GM12891 (cell line): ENCODE data around the gene LRRC3B. TPM values are rescaled to one million over a fixed set of nuclear protein-coding genes. Genes with fewer than 3 reads are reported as not detected.
"Not testable (repeated sequence)": the region's sequence is repeated elsewhere in the genome, so short reads cannot be mapped to it uniquely, and the experiment has no call there.

ENCODE experiments used
- DNase-seq: peaks from one replicate; pipeline ENCODE4 v3.0.0; 2011; ENCODE audit warnings: low spot score; ENCODE audit not compliant: insufficient read length
- FAIRE-seq: peaks from 2 replicates; lab custom pipeline; 2011; peaks lifted over from hg19 to GRCh38; lab: Jason Lieb, UNC
- PAX5 ChIP-seq: IDR thresholded peaks from 2 replicates; pipeline ENCODE4 v1.6.1; 2011; ENCODE audit warnings: low read length, moderate library complexity, mild to moderate bottlenecking; ENCODE audit not compliant: insufficient read depth, severe bottlenecking
- POLR2A ChIP-seq: IDR thresholded peaks from 2 replicates; pipeline ENCODE4 v1.6.1; 2011; ENCODE audit warnings: low read depth, low read length, control low read depth
- POLR2AphosphoS5 ChIP-seq: IDR thresholded peaks from 2 replicates; pipeline ENCODE4 v1.6.1; 2011; ENCODE audit warnings: low read depth, low read length, control low read depth
- POU2F2 ChIP-seq: IDR thresholded peaks from 2 replicates; pipeline ENCODE4 v1.6.1; 2011; ENCODE audit warnings: low read depth, mild to moderate bottlenecking, control low read depth, low read length, moderate library complexity
- SPI1 ChIP-seq: IDR thresholded peaks from 2 replicates; pipeline ENCODE4 v1.6.1; 2011; ENCODE audit warnings: low read depth, low read length, control low read depth
- TAF1 ChIP-seq: IDR thresholded peaks from 2 replicates; pipeline ENCODE4 v1.6.1; 2011; ENCODE audit warnings: low read depth, low read length, control low read depth
- polyA plus RNA-seq: library from polyadenylated mRNA; unstranded; fragments of >200 nt; gene quantifications from one replicate; pipeline ENCODE4 v1.2.1, GENCODE V29; 2012; ENCODE audit warnings: low read depth, missing spikeins, inconsistent platforms; ENCODE audit not compliant: missing spikeins

LRRC3B gene, protein sequence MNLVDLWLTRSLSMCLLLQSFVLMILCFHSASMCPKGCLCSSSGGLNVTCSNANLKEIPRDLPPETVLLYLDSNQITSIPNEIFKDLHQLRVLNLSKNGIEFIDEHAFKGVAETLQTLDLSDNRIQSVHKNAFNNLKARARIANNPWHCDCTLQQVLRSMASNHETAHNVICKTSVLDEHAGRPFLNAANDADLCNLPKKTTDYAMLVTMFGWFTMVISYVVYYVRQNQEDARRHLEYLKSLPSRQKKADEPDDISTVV
- not detected for polyA plus RNA-seq

DNA sequence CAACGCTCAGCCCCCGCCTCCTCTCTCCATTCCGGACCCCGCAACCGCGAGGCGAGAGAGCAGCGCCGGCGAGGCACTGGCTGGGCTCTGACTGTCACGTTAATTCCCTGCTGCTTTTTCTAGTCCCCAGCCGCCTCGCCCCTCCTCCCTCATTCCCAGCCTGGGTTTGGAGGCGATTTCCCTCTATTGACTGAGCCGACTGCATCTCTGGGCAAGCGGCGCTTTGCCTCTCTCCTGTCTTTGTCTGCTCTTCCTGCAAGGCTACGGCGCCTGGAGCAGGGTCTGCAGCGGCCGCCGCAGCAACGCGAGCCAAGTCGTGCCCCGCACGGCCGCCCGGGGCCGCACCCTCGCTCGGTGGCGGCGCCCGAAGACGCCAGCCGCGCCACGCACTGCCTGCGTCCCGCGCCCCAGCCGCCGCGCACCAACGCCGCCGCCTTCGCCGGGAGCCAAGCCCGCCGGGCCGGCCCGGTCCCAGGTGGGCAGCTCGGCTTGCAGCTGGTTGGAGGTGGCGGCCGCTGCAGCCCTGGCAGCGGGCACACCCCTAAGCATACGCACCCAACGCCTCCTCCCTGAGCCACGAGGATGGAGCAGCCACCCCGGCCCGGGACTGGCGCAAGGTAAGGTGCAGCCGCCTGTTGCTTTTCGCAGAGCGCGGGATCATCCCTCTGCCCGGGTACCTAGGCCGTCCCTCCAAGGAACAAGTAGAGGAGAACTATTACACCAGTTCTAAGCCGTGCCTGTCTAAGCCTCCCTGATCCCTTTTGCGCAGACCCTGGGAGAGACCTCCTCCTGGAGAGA, at the start of gene LRRC3B:
Gene LRRC3B, plus strand, starts transcription at position 152 of the 798 bp plus-strand sequence. CDS start 86,901 bp downstream, outside the sequence.
- DNase-seq, result no peak
- no peak for TF ChIP-seq SPI1
- TF ChIP-seq TAF1, result no peak
- TF ChIP-seq POU2F2, result no peak
- no peak for TF ChIP-seq POLR2A
- TF ChIP-seq POLR2AphosphoS5, result no peak
- FAIRE-seq, result no peak

DNA sequence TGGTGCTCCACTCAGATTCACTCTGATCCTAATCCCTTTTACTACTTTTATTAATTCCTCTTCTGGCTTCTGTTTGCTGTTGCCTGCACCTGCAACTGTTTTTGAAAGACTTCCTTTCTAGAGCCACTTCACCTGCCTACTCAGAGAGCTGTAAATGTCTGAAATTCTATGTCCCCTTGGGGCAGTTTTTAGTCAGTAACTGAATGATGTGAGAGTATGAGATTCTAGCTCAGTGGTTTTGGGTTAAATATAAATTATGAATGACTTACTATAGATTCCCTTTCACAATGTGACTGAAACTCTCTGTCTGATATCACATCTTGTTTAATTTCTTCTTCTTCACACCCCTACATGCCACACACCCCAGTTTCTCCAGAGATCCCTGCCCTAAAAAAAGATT, 47.8 kb upstream of the LRRC3B start:
- TF ChIP-seq POU2F2 (no peak), POLR2A (no peak), TAF1 (no peak), SPI1 (no peak), PAX5 (no peak)
- FAIRE-seq, result no peak
- DNase-seq, result no peak

DNA sequence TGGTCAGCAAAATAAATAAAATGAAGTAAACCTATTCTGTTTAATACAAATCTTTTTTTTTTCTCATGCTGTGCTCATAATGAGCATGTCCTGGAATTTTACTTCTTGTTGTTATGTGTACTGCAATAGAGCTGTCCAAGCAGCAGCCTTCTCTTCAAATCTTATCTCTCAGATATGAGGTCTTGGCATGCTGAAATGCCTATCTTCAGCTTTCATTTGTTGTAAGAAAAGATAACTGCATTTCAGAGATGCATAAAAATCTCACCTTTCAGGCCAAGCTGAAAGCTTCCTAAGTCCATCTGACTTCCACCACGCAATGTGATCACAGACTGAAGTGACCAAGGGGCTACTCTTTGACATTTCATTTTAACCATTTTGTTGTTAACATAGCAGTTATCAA, 43.5 kb upstream of the LRRC3B start:
- DNase-seq, result no peak
- TF ChIP-seq TAF1 (no peak), PAX5 (no peak), POU2F2 (no peak), POLR2AphosphoS5 (no peak), POLR2A (no peak), SPI1 (no peak)
- FAIRE-seq, result no peak

DNA sequence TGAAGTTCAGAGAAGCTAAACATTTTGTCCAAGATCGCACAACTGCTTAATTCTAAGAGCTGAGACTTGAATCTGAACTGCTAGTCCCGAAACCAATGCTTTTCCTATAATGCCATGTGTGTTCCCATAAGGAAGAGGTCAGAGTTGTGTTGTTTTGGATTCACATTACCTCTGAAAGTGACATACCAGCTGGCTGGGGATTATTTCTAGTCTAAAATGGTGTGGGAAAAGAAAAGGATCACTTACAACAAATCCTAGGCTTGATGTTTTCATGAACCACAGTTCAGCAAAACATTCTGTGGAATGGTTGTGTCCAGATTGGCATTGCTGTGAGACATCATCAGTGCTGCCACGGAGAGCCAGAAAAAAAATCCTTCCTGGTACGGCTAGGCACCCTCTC, 35.0 kb upstream of the LRRC3B start:
- FAIRE-seq, result no peak
- DNase-seq, result no peak
- no peak for TF ChIP-seq POLR2AphosphoS5

DNA sequence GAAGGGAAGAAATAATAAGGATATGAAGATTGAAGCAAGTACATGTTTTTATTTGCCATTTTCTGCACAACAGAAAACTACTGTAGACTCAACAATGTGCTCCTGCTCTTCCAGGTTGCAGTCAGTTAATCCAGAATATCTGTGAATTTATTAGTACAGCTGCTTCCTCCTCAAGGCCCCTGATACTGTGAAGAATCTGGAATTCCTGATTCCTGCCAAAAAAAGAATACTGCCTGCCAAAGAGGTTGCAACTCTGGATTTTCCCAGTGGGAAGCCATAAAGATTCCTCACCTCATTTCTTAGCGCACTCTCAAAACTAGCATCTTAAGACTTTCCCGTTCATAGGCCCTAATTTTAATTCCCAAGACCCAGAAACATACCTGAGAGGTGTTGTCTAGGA, 33.6 kb upstream of the LRRC3B start:
- FAIRE-seq (no peak), DNase-seq (no peak)
- TF ChIP-seq PAX5, result no peak
- TF ChIP-seq SPI1, result no peak
- no peak for TF ChIP-seq TAF1
- no peak for TF ChIP-seq POU2F2
- TF ChIP-seq POLR2A, result no peak
- no peak for TF ChIP-seq POLR2AphosphoS5

DNA sequence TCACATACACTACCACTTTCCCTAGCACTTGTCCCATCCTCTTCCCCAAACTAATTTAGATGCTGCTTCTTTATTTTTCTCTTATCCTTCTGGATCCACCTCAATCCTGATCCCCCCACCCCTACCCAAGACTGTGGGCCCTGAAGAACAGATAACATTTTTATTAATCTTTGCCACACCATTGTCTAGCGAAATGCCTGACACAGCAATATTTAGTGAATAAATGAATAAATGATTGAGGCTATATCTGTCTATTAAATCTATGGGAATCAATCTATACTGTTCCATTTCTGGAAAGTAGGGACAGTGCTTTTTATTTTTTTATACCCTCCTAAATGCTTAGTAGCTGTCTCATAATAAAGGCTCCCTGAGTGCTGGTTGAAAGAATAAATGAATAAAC, 32.9 kb upstream of the LRRC3B start:
- no peak for FAIRE-seq
- TF ChIP-seq TAF1, result no peak
- TF ChIP-seq POLR2AphosphoS5, result no peak
- TF ChIP-seq PAX5, result no peak
- TF ChIP-seq POLR2A, result no peak
- TF ChIP-seq POU2F2, result no peak
- no peak for TF ChIP-seq SPI1
- no peak for DNase-seq

DNA sequence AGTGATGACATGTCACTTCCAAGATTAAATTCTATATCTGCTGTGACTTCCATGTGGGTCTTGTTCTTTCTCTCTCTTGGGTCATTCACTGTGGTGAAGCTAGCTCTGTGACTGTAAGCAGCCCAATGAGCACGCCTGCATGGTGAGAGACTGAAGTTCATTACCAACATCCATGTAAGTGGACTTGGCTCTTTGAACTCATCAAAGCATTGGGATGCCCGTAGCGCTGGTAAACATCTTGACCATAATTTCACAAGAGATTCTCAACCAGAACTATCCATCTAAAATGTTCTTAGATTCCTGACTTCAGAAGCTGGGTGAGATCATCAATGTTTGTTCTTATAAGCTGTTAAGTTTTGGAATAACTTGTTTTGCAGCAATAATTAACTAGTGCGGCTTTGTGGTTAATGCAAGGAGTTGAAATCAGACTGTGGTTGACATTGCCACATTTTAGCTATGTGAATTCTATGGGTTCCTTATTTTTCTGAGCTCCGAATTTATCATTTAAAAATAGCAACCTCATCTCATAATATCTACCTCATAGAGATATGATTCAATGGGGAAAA, 31.6 kb upstream of the LRRC3B start:
- no peak for FAIRE-seq
- TF ChIP-seq POLR2A (no peak), TAF1 (no peak), SPI1 (no peak), POLR2AphosphoS5 (no peak), PAX5 (no peak)
- no peak for DNase-seq

DNA sequence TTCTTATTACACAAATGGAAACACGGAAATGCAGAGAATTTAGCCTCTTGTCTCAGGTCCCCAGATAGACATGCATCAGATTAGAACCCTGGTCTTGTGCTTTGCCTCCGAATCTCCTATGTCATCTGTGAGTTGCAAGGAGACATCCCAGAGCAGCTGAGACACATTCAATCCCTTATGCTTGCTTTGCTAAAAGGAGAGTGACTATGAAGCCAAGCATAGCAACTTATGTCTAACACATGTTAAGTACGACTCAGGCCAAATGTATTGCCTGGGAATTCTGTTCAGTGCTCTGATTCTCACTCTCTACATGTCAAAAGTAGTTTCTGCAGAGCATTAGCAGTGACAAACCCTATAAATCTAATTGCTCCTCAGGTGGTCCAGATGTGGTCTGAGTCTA, 30.6 kb upstream of the LRRC3B start:
- FAIRE-seq (no peak), DNase-seq (no peak)
- TF ChIP-seq POU2F2, result no peak
- no peak for TF ChIP-seq PAX5
- TF ChIP-seq TAF1, result no peak
- TF ChIP-seq POLR2AphosphoS5, result no peak
- no peak for TF ChIP-seq SPI1
- TF ChIP-seq POLR2A, result no peak

DNA sequence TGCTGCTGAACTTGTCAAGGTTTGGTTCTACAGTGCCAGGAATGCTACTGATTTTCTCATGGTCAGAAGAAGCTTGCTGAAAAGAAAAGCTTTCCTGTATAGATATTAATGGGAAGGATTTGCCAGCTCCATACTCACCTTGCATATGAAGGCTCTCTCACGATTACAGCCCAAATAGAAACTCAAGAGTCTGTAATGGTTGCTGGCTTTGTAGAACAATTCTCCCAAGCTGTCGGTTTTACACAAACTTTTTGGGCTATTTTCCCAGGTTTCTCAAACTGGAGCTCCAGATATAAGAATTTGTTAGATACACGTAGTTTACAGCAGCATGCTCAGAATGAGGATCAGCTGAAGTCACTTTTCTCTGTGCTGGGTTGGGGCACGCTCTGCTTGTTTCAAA, 30.1 kb upstream of the LRRC3B start:
- DNase-seq (no peak), FAIRE-seq (no peak)

DNA sequence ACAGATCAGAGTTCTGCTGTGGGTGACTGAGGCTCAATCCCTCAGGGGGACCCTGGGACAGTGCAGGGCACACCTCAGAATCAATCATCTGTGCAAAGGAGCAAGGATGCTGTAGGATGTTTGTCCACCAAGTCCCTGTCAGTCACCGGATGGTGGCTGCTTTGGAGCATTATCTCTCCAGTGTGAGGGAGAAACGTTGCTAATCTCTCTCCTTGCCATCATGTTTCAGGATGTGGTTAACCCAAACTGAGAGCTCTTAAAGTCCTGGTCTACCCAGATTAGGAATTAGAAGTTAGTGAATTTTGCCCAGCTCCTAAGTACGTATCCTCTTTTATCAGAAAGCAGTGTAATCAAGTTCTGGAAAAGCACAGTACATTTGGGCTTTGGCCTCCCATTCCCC, 26.2 kb upstream of the LRRC3B start:
- no peak for TF ChIP-seq POLR2AphosphoS5
- TF ChIP-seq SPI1, result no peak
- TF ChIP-seq POU2F2, result no peak
- TF ChIP-seq POLR2A, result no peak
- no peak for TF ChIP-seq TAF1
- no peak for TF ChIP-seq PAX5
- no peak for FAIRE-seq
- no peak for DNase-seq

More for the DNA sequence above, 30.1 kb upstream of the LRRC3B start:
- TF ChIP-seq POLR2A (no peak), POU2F2 (no peak), POLR2AphosphoS5 (no peak), PAX5 (no peak), TAF1 (no peak), SPI1 (no peak)

DNA sequence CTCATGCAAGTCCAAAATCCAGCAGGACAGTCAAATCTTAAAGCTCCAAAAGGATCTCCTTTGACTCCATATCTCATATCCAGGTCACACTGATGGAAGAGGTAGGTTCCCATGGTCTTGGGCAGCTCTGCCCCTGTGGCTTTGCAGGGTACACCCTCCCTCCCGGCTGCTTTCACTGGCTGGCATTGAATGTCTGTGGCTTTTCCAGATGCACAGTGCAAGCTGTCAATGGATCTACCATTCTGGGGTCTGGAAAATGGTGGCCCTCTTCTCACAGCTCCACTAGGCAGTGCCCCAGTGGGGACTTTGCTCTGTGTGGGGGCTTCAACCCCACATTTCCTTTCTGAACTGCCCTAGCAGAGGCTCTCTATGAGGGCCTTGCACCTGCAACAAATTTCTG, 19.3 kb upstream of the LRRC3B start:
- not testable (repeated sequence) for FAIRE-seq, DNase-seq

DNA sequence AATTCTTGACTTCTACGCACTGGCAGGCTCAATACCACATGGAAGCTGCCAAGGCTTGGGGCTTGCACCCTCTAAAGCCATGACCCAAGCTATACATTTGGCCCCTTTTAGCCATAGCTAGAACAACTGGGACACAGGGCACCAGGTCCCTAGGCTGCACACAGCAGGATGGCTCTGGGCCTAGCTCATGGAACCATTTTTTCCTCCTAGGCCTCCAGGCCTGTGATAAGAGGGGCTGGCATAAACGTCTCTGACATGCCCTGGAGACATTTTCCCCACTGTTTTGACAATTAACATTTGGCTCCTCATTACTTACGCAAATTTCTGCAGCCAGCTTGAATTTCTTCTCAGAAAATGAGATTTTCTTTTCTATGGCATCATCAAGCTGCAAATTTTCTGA, 18.8 kb upstream of the LRRC3B start:
- not testable (repeated sequence) for DNase-seq, FAIRE-seq
